H9 (cell line): ENCODE measurements around the gene DENR. TPM values are rescaled to one million over a fixed set of nuclear protein-coding genes. Genes with fewer than 3 reads are reported as not detected.

Source experiments
- DNase-seq: peaks from one replicate; pipeline ENCODE4 v3.0.0-alpha.2; 2017
- H2AFZ ChIP-seq: one replicate; pipeline ENCODE4 v1.6.1; 2013; ENCODE audit warnings: mild to moderate bottlenecking, low read length, control low read depth, moderate library complexity
- H2AK5ac ChIP-seq: 2 replicates; pipeline ENCODE4 v1.6.1; 2013; ENCODE audit warnings: low read length, control low read depth, mixed read lengths; ENCODE audit not compliant: insufficient read length
- H2BK120ac ChIP-seq: one replicate; pipeline ENCODE4 v1.6.1; 2013; ENCODE audit warnings: low read depth, mild to moderate bottlenecking, low read length, control low read depth, inconsistent platforms; ENCODE audit not compliant: poor library complexity, severe bottlenecking
- H2BK12ac ChIP-seq: 2 replicates; pipeline ENCODE4 v1.6.1; 2013; ENCODE audit warnings: low read length, control low read depth, mixed read lengths, low read depth; ENCODE audit not compliant: insufficient read length
- H2BK15ac ChIP-seq: 2 replicates; pipeline ENCODE4 v1.6.1; 2013; ENCODE audit warnings: low read depth, low read length, control low read depth
- H2BK20ac ChIP-seq: one replicate; pipeline ENCODE4 v1.6.1; 2013; ENCODE audit warnings: low read depth, mild to moderate bottlenecking, low read length, control low read depth, inconsistent platforms; ENCODE audit not compliant: poor library complexity, severe bottlenecking
- H2BK5ac ChIP-seq: 2 replicates; pipeline ENCODE4 v1.6.1; 2013; ENCODE audit warnings: low read length, control low read depth, mixed read lengths; ENCODE audit not compliant: insufficient read length
- H3K14ac ChIP-seq: 2 replicates; pipeline ENCODE4 v1.6.1; 2013; ENCODE audit warnings: low read length, control low read depth; ENCODE audit not compliant: insufficient read depth
- H3K18ac ChIP-seq: 2 replicates; pipeline ENCODE4 v1.6.1; 2013; ENCODE audit warnings: low read depth, mild to moderate bottlenecking, mixed read lengths, low read length, control low read depth; ENCODE audit not compliant: insufficient read length
- H3K23ac ChIP-seq: 2 replicates; pipeline ENCODE4 v1.6.1; 2013; ENCODE audit warnings: low read length, control low read depth, mixed read lengths, low read depth; ENCODE audit not compliant: insufficient read length
- H3K23me2 ChIP-seq: 2 replicates; pipeline ENCODE4 v1.6.1; 2013; ENCODE audit warnings: low read depth, mild to moderate bottlenecking, mixed read lengths, low read length, control low read depth; ENCODE audit not compliant: insufficient read length, poor library complexity, severe bottlenecking
- H3K27ac ChIP-seq: 2 replicates; pipeline ENCODE4 v1.5.1; 2013; ENCODE audit warnings: low read length, control low read depth, mixed read lengths, low read depth; ENCODE audit not compliant: insufficient read length
- H3K27me3 ChIP-seq: 2 replicates; pipeline ENCODE4 v1.6.1; 2013; ENCODE audit warnings: low read length, control low read depth, inconsistent platforms; ENCODE audit not compliant: insufficient read depth
- H3K4ac ChIP-seq: 2 replicates; pipeline ENCODE4 v1.6.1; 2013; ENCODE audit warnings: low read depth, mild to moderate bottlenecking, control low read depth, inconsistent platforms, low read length, moderate library complexity
- H3K4me1 ChIP-seq: 2 replicates; pipeline ENCODE4 v1.6.1; 2013; ENCODE audit warnings: low read length, control low read depth, inconsistent platforms; ENCODE audit not compliant: insufficient read depth
- H3K4me2 ChIP-seq: 2 replicates; pipeline ENCODE4 v1.6.1; 2013; ENCODE audit warnings: low read length, control low read depth, mixed read lengths; ENCODE audit not compliant: insufficient read length, insufficient read depth
- H3K56ac ChIP-seq: 2 replicates; pipeline ENCODE4 v1.6.1; 2013; ENCODE audit warnings: low read depth, mild to moderate bottlenecking, mixed read lengths, low read length, control low read depth; ENCODE audit not compliant: insufficient read length
- H3K79me1 ChIP-seq: 2 replicates; pipeline ENCODE4 v1.6.1; 2013; ENCODE audit warnings: low read depth, mild to moderate bottlenecking, moderate library complexity, low read length, control low read depth, inconsistent platforms; ENCODE audit not compliant: insufficient read depth, poor library complexity, severe bottlenecking
- H3K79me2 ChIP-seq: 2 replicates; pipeline ENCODE4 v1.6.1; 2013; ENCODE audit warnings: low read length, control low read depth, inconsistent platforms; ENCODE audit not compliant: insufficient read depth
- H3K9ac ChIP-seq: 2 replicates; pipeline ENCODE4 v1.6.1; 2013; ENCODE audit warnings: low read length, control low read depth, mixed read lengths; ENCODE audit not compliant: insufficient read length; ENCODE audit errors: extremely low read depth
- H3K9me3 ChIP-seq: one replicate; pipeline ENCODE4 v1.6.1; 2013; ENCODE audit warnings: low read depth, low read length, inconsistent platforms; ENCODE audit not compliant: control insufficient read depth
- H3T11ph ChIP-seq: one replicate; pipeline ENCODE4 v1.6.1; 2013; ENCODE audit warnings: mild to moderate bottlenecking, low read length, control low read depth, inconsistent platforms
- H4K20me1 ChIP-seq: one replicate; pipeline ENCODE4 v1.6.1; 2013; ENCODE audit not compliant: control insufficient read depth, insufficient read length, insufficient read depth
- H4K5ac ChIP-seq: 2 replicates; pipeline ENCODE4 v1.6.1; 2013; ENCODE audit warnings: low read depth, mild to moderate bottlenecking, mixed read lengths, low read length, control low read depth; ENCODE audit not compliant: insufficient read length
- H4K8ac ChIP-seq: replicated peaks from 2 replicates; pipeline ENCODE4 v1.6.1; 2013; ENCODE audit warnings: low read length, control low read depth, mixed read lengths, low read depth; ENCODE audit not compliant: insufficient read length
- H4K91ac ChIP-seq: 2 replicates; pipeline ENCODE4 v1.6.1; 2013; ENCODE audit warnings: low read depth, mild to moderate bottlenecking, moderate library complexity, mixed read lengths, low read length, control low read depth; ENCODE audit not compliant: insufficient read length
- H3K27ac Mint-ChIP-seq, 3 experiments: 2 replicates in 2 of 3; 3 replicates in 1 of 3; pipeline ENCODE4 v1.8.0; 2020 to 2021; ENCODE audit warnings: mixed read lengths in 3 of 3, mild to moderate bottlenecking in 1 of 3, moderate library complexity in 1 of 3
- H3K27me3 Mint-ChIP-seq: 2 replicates; pipeline ENCODE4 v1.8.0; 2021; ENCODE audit warnings: low read depth, mild to moderate bottlenecking, moderate library complexity, mixed read lengths
- H3K36me3 Mint-ChIP-seq, 3 experiments: 2 replicates in 2 of 3; 3 replicates in 1 of 3; pipeline ENCODE4 v1.8.0; 2020 to 2021; ENCODE audit warnings: low read depth in 3 of 3, mixed read lengths in 3 of 3; ENCODE audit not compliant: insufficient read depth in 1 of 3
- H3K4me1 Mint-ChIP-seq, 2 experiments: 2 replicates each; pipeline ENCODE4 v1.8.0; 2020; ENCODE audit warnings: mixed read lengths in 2 of 2
- H3K4me3 Mint-ChIP-seq, 2 experiments: 2 replicates in 1 of 2; 3 replicates in 1 of 2; pipeline ENCODE4 v1.8.0; 2020 to 2021; ENCODE audit warnings: mild to moderate bottlenecking in 2 of 2, mixed read lengths in 2 of 2, moderate library complexity in 1 of 2
- H3K9me3 Mint-ChIP-seq, 2 experiments: 2 replicates in 1 of 2; 3 replicates in 1 of 2; pipeline ENCODE4 v1.8.0; 2020; ENCODE audit warnings: mild to moderate bottlenecking in 2 of 2, mixed read lengths in 2 of 2, moderate library complexity in 1 of 2
- WGBS: extraction: QIAGEN DNeasy Blood & Tissue Kit; methylation state at CpG from one replicate; pipeline ENCODE4 v1.1.7; 2013; ENCODE audit warnings: missing lambda C conversion rate, low lambda C conversion rate, mixed read lengths; ENCODE audit not compliant: insufficient read length; ENCODE audit errors: extremely low coverage; 5-methylcytosine and 5-hydroxymethylcytosine counted together
- total RNA-seq: library from RNA; stranded (reverse); gene quantifications from 2 replicates; pipeline ENCODE4 v1.2.1, GENCODE V29; 2021
- TF ChIP-seq, protein P1 (sequence below): fragments of 200-600 bp; sonication (generic); conservative IDR thresholded peaks from 3 replicates; pipeline ENCODE4 v1.8.0; 2021; ENCODE audit warnings: antibody characterized with exemption, mild to moderate bottlenecking

Gene DENR
- total RNA-seq, 1 experiment from 2014 or later = 104 TPM

DNA sequence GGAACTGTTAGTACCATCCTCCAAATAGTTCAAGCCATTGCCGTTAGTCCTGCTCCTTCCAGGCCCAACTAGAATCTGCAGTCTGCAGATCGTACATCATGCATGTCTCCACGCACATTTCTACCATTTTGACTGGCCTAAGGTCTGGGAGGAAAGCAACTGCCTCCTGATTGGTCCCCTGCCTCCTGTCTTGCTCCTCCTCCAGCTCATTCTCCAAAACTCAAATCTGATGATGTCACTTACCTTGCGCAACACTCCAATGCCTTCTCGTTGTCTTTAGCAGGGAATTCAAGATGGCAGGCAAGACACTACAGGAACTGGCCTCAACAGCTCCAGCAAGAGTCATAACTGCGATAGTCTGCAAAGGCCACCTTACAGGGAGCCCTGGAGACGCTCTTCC lies 12.3 kb upstream of the DENR start:
- H3K27me3 Mint-ChIP-seq = no peaks in the 10 kb centered on the region; the same call in 1 of the 2 replicates
- H4K5ac ChIP-seq = no peak overlapping the region
- no peak overlapping the region for H2BK12ac ChIP-seq
- H3K4me2 ChIP-seq = no peak overlapping the region
- no peaks in the 10 kb centered on the region for H3K4me1 Mint-ChIP-seq
- no peak overlapping the region for H2BK15ac ChIP-seq
- H3K56ac ChIP-seq = no peak overlapping the region
- no peak overlapping the region for H2AFZ ChIP-seq
- H3K36me3 Mint-ChIP-seq = peaks cover 0 to 4% (median 2%) of the 10 kb centered on the region in 3 experiments; a peak in 3 of 7 replicates
- H4K91ac ChIP-seq = no peak overlapping the region
- H3K9me3 Mint-ChIP-seq = peaks cover 3 to 4% of the 10 kb centered on the region in 2 experiments; a peak in 4 of 5 replicates
- no peaks in the 10 kb centered on the region for H3K4me1 ChIP-seq
- H3K9me3 ChIP-seq = no peaks in the 10 kb centered on the region
- no peaks in the 10 kb centered on the region for H3K27me3 ChIP-seq
- H3K79me1 ChIP-seq = no peaks in the 10 kb centered on the region
- DNase-seq = no peak
- H3K27ac ChIP-seq = no peak overlapping the region
- no peak overlapping the region for H4K8ac ChIP-seq
- no peak overlapping the region for H3T11ph ChIP-seq
- H2BK120ac ChIP-seq = no peak overlapping the region
- no CpG with 5 or more reads among the region's 7 CpGs for WGBS
- no peaks in the 10 kb centered on the region for H4K20me1 ChIP-seq
- H3K18ac ChIP-seq = no peak overlapping the region
- no peak overlapping the region for H3K14ac ChIP-seq
- no peak overlapping the region for H2BK5ac ChIP-seq
- no peak overlapping the region for H2AK5ac ChIP-seq
- H3K23ac ChIP-seq = no peak overlapping the region
- TF ChIP-seq, protein P1, sequence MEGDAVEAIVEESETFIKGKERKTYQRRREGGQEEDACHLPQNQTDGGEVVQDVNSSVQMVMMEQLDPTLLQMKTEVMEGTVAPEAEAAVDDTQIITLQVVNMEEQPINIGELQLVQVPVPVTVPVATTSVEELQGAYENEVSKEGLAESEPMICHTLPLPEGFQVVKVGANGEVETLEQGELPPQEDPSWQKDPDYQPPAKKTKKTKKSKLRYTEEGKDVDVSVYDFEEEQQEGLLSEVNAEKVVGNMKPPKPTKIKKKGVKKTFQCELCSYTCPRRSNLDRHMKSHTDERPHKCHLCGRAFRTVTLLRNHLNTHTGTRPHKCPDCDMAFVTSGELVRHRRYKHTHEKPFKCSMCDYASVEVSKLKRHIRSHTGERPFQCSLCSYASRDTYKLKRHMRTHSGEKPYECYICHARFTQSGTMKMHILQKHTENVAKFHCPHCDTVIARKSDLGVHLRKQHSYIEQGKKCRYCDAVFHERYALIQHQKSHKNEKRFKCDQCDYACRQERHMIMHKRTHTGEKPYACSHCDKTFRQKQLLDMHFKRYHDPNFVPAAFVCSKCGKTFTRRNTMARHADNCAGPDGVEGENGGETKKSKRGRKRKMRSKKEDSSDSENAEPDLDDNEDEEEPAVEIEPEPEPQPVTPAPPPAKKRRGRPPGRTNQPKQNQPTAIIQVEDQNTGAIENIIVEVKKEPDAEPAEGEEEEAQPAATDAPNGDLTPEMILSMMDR = no peak
- no peak overlapping the region for H2BK20ac ChIP-seq
- H3K4ac ChIP-seq = no peak overlapping the region
- no peaks in the 10 kb centered on the region for H3K23me2 ChIP-seq
- no peak overlapping the region for H3K4me3 Mint-ChIP-seq
- H3K9ac ChIP-seq = no peak overlapping the region
- H3K27ac Mint-ChIP-seq = no peak overlapping the region
- H3K79me2 ChIP-seq = no peaks in the 10 kb centered on the region
